Cardiac fibroblast (primary cell): ENCODE data around the gene INPP5B.
A peak's percentile ranks its signal among the peaks of the same experiment; 100 is the strongest.

Experiments used
- DNase-seq, 2 donors: peaks; one replicate each; pipeline versions ENCODE4 v3.0.0 to v3.0.0-alpha.2; 2010; ENCODE audit warnings: low read depth in 2 of 2
- H3K4me3 ChIP-seq, 2 donors: replicated peaks in 1 of 2; 1 replicate in 1 of 2; 2 replicates in 1 of 2; pipeline ENCODE4 v1.5.1; 2011; ENCODE audit warnings: low read depth in 2 of 2, low read length in 2 of 2, mild to moderate bottlenecking in 2 of 2, moderate library complexity in 1 of 2
- TF ChIP-seq, protein P1 (sequence below): IDR thresholded peaks from one replicate; pipeline ENCODE4 v1.5.1; 2011; ENCODE audit warnings: low read depth, mild to moderate bottlenecking, low read length, inconsistent platforms

INPP5B gene

DNA sequence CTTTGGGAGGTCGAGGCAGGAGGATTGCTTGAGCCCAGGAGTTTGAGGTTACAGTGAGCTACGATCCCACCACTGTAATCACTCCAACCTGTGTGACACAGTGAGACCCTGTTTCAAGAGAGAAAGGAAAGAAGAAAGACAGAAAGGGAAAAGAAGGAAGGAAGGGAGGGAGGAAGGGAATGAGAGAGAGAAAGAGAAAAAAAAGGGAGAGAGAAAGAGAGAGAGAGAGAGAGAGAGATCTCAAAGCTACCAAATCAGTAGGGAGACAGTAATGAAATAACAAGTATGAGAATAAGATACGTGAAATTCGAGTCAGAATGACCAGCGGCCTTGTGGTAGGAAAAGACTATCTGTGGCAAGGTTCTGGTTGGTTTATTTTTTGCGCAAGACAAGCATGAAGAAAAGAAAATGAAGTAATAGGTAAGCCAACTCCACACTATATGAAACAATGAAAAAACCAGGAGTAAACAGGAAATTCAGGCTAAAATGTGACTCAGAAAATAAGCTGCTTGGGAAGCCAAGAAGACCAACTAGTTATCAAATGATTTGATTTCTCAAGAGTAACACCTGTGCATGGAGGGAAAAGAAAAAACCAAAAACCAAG, 96.4 kb downstream of the INPP5B start:
- peak in 1 of 2 donors; percentile 77 for DNase-seq
- no peak overlapping the region for H3K4me3 ChIP-seq
- TF ChIP-seq, protein P1, sequence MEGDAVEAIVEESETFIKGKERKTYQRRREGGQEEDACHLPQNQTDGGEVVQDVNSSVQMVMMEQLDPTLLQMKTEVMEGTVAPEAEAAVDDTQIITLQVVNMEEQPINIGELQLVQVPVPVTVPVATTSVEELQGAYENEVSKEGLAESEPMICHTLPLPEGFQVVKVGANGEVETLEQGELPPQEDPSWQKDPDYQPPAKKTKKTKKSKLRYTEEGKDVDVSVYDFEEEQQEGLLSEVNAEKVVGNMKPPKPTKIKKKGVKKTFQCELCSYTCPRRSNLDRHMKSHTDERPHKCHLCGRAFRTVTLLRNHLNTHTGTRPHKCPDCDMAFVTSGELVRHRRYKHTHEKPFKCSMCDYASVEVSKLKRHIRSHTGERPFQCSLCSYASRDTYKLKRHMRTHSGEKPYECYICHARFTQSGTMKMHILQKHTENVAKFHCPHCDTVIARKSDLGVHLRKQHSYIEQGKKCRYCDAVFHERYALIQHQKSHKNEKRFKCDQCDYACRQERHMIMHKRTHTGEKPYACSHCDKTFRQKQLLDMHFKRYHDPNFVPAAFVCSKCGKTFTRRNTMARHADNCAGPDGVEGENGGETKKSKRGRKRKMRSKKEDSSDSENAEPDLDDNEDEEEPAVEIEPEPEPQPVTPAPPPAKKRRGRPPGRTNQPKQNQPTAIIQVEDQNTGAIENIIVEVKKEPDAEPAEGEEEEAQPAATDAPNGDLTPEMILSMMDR: no peak

DNA sequence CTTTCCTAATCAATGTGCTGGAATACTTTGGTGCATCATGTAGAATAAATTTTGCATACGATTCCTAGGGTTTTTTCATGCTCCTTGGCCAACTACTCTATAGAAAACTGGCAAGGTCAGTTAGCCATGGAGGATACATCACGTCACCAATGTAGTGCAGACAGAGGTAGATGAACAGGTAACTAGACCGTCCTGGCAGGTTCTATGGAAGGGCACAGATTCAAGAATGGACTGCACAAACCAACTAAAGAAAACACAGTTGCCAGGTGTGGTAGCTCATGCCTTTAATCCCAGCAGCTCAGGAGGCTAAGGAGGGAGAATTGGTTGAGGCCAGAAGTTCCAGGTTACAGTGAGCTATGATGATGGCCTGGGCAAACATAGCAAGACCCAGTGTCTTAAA, 97.4 kb downstream of the INPP5B start:
- H3K4me3 ChIP-seq: no peak overlapping the region
- TF ChIP-seq, protein P1: no peak

DNA sequence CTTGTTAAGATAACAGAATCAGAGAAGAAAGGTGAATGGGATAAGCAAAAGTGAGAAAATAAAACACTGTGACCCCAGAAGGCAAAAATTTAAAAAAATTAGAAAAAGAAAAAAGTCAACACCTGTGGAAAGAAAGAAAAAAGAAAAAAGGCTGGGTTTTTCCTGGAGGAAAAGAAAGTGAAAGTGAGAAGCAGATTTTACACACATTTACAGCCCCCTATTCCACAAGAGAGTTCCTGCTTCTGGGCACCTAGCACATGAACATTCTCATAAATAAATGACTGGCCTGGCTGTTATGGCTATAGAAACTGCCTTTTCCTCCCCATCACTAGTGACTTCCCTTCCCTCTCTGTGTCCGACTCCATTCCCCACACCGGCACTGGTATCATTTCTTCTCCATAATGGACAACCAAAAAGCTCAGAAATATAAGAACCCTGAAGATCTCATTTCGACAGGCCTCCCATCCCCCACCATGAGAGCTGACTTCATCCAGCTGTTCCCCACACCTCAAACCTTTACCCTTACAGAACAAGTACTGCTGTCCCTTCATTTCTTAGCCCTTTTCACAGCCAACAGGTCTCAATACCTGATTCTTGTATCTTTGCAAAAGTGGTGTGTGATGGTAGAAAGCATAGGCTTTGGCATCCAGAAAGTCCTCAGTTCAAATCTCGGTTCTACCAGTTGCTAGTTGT, 100.1 kb downstream of the INPP5B start:
- no peak overlapping the region for H3K4me3 ChIP-seq
- DNase-seq: no peak
- TF ChIP-seq, protein P1: no peak

More for the DNA sequence above, 97.4 kb downstream of the INPP5B start:
- no peak for DNase-seq

DNA sequence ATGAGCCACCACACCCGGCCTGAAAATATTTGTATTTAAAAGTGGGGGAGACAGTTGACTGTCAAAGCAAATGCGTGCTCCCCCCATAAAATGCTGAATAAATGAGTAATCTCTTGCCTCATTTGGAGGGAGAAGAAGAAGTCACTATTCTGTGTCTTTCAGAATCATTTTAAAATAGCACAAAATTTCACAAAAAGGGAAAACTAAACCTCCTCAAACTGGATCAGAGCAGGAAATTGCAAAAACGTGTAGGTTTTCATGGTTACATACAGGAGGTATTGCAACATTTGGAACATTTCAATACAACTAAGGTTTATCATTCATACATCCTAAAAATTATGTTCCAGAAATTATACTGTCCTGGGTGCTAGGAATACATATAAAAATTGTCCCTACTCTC, 101.1 kb downstream of the INPP5B start:
- TF ChIP-seq, protein P1: no peak
- no peak overlapping the region for H3K4me3 ChIP-seq
- peak; percentile 40 to 53 for DNase-seq

DNA sequence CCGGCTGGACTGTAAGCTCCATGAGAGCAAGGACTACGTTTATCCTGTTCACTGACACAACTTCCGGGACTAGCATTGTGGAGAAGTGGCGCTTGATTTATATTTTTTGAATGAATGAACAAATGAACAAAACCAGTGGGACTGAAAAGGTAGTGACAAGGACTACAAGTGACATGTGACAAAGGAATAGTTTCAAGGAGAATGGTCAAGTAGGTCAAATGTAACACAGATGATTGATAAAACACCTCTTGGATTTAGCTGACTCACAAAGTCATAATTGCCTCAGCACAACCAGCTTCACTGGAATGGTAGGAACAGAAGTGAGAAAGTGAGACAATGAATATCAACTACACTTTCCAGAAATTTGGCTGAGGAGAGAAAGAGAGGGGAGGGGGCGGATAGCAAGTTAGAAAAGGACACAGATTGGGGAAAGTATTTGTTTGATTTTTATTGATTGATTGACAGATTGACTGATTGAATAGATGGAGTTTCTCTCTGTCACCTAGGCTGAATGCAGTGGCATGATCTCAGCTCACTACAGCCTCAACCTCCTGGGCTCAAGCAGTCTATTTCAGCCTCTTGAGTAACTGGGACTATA, 101.7 kb downstream of the INPP5B start:
- TF ChIP-seq, protein P1: no peak
- DNase-seq: no peak
- H3K4me3 ChIP-seq: no peak overlapping the region

DNA sequence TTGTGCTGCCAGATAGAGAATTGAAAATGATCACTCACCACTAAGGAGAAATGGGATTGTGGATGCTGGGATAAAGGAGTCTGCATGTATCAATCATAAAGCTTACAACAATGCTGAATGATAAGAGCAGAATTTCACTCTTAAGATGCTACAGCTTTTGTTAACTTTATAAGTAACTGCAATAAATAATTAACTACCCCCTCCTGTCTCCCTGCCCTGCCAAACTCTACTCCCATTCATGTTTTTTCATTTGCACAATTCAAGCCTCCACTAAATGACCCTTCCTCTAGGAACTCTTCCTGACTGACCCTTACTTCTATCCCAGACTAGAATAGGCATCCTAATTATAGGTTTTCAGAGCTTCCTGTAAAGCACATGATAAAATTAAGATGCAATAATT, 102.3 kb downstream of the INPP5B start:
- DNase-seq: no peak
- TF ChIP-seq, protein P1: no peak
- H3K4me3 ChIP-seq: no peak overlapping the region
